ENCODE results near the gene NFX1. TPM values are rescaled to one million over a fixed set of nuclear protein-coding genes. Genes with fewer than 3 reads are reported as not detected.

Gene NFX1
- total and polyA plus RNA-seq, 9 of the 15 experiments (the other 6 are each of a cell fraction or from before 2014, with no cell fraction given), result 8.8 to 38.9 (median 26.8) TPM

DNA sequence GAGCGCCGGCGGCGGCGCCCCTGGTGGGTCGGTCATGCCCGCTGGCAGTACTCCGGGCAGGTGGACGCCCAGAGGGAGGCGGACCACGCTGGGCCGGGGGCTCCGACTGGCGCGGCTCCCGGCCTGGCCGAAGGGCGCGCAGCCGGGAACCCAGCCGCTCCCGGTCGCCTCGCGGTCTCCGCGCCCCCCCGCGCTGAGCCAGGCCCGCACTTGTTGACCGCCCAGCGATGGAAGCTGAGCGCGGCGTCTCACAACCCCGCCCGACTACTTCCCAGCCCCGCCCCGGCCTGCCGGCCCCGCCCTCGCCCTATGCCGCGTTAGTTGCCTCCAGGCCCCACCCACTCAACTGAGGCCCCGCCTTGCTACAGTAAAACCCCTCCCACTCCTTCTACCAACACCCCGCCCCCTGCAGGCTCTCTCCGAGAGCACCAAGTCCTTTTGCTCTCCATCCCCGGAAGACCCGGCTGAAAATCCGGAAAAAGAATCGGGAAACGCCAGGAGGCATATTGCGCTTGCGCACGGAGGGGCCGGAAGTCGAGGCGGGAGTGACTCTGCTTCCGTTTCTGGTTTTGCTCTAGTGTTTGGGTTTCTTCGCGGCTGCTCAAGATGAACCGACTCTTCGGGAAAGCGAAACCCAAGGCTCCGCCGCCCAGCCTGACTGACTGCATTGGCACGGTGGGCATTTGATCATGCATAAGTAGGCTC is 25.7 kb upstream of the NFX1 start, which contains the start of the genes BAG1 and CHMP5 (continued):
- TF ChIP-seq, protein P1, sequence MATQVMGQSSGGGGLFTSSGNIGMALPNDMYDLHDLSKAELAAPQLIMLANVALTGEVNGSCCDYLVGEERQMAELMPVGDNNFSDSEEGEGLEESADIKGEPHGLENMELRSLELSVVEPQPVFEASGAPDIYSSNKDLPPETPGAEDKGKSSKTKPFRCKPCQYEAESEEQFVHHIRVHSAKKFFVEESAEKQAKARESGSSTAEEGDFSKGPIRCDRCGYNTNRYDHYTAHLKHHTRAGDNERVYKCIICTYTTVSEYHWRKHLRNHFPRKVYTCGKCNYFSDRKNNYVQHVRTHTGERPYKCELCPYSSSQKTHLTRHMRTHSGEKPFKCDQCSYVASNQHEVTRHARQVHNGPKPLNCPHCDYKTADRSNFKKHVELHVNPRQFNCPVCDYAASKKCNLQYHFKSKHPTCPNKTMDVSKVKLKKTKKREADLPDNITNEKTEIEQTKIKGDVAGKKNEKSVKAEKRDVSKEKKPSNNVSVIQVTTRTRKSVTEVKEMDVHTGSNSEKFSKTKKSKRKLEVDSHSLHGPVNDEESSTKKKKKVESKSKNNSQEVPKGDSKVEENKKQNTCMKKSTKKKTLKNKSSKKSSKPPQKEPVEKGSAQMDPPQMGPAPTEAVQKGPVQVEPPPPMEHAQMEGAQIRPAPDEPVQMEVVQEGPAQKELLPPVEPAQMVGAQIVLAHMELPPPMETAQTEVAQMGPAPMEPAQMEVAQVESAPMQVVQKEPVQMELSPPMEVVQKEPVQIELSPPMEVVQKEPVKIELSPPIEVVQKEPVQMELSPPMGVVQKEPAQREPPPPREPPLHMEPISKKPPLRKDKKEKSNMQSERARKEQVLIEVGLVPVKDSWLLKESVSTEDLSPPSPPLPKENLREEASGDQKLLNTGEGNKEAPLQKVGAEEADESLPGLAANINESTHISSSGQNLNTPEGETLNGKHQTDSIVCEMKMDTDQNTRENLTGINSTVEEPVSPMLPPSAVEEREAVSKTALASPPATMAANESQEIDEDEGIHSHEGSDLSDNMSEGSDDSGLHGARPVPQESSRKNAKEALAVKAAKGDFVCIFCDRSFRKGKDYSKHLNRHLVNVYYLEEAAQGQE (IDR thresholded peaks at IDR 0.05; ENCODE audit: borderline replicate concordance), result no peak
- TF ChIP-seq, protein P1 (CRISPR knock-in tag; IDR thresholded peaks at IDR 0.05; ENCODE audit: low read depth), result no peak
- TF ChIP-seq BRF2 (IDR thresholded peaks at IDR 0.05; ENCODE audit: borderline replicate concordance, insufficient read depth, insufficient read length), result no peak
- peak; percentile 94 to 95 for TF ChIP-seq NRF1 (conservative IDR thresholded peaks at IDR 0.05 in 1 of 2, IDR thresholded peaks at IDR 0.05 in 1 of 2)
- TF ChIP-seq, protein P2, sequence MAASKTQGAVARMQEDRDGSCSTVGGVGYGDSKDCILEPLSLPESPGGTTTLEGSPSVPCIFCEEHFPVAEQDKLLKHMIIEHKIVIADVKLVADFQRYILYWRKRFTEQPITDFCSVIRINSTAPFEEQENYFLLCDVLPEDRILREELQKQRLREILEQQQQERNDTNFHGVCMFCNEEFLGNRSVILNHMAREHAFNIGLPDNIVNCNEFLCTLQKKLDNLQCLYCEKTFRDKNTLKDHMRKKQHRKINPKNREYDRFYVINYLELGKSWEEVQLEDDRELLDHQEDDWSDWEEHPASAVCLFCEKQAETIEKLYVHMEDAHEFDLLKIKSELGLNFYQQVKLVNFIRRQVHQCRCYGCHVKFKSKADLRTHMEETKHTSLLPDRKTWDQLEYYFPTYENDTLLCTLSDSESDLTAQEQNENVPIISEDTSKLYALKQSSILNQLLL (CRISPR knock-in tag; IDR thresholded peaks at IDR 0.05; ENCODE audit: borderline replicate concordance), result no peak
- no peak for TF ChIP-seq PRDM10 (IDR thresholded peaks at IDR 0.05; ENCODE audit: partially characterized antibody)
- no peak for TF ChIP-seq KDM4B (IDR thresholded peaks at IDR 0.05; ENCODE audit: borderline replicate concordance in 2 of 2, low read depth in 1 of 2)
- no peak for TF ChIP-seq ZNF174 (CRISPR knock-in tag; IDR thresholded peaks at IDR 0.05)
- peak; percentile 6 to 60; a peak in 1 of 4 replicates for TF ChIP-seq SIN3A (IDR thresholded peaks at IDR 0.05; ENCODE audit: borderline replicate concordance in 2 of 2, control insufficient read depth in 1 of 2, low read depth in 2 of 2, low read length in 2 of 2)

All from K562 (cell line).